Measurements from ENCODE around the gene MPI.

Gene MPI

GRCh38 chr15:74889883-74890664 lies at the start of gene MPI:
MPI (plus strand) TSS chr15:74890042; CDS start chr15:74890074, 32 bp downstream.
- peak; percentile 49 to 81 (median 70) for DNase-seq

- DNase-seq = no peak
Measured at GRCh38 chr15:74840851-74841775, 48.7 kb upstream of the MPI start.

- no peak for DNase-seq
Measured at GRCh38 chr15:74841891-74842373, 47.9 kb upstream of the MPI start.

- peak; percentile 71 to 93 (median 84) for DNase-seq
Measured at GRCh38 chr15:74842581-74843444, 47.0 kb upstream of the MPI start, which contains the start of gene ULK3. ULK3 (minus strand) TSS chr15:74843156; CDS start chr15:74843105, 51 bp downstream.

GRCh38 chr15:74843445-74843828 lies 46.4 kb upstream of the MPI start:
- no peak for DNase-seq

- no peak for DNase-seq
Measured at GRCh38 chr15:74843891-74844299, 45.9 kb upstream of the MPI start.

- DNase-seq = no peak
Measured at GRCh38 chr15:74844319-74845207, 45.3 kb upstream of the MPI start.

- peak in 2 of 4 experiments; percentile 34 to 55 for DNase-seq
Measured at GRCh38 chr15:74845208-74845568, 44.7 kb upstream of the MPI start.

GRCh38 chr15:74845581-74845980 lies 44.3 kb upstream of the MPI start:
- no peak for DNase-seq

- no peak for DNase-seq
Measured at GRCh38 chr15:74847432-74847831, 42.4 kb upstream of the MPI start.

GRCh38 chr15:74850393-74850792 lies 39.4 kb upstream of the MPI start:
- no peak for DNase-seq

- no peak for DNase-seq
Measured at GRCh38 chr15:74851960-74852359, 37.9 kb upstream of the MPI start.

GRCh38 chr15:74854453-74855022 lies 35.3 kb upstream of the MPI start:
- DNase-seq = no peak

- DNase-seq = no peak
Measured at GRCh38 chr15:74855857-74856256, 34.0 kb upstream of the MPI start.

GRCh38 chr15:74856537-74856936 lies 33.3 kb upstream of the MPI start:
- DNase-seq = no peak

GRCh38 chr15:74857082-74857655 lies 32.7 kb upstream of the MPI start:
- DNase-seq = no peak

- DNase-seq = no peak
Measured at GRCh38 chr15:74857671-74858368, 32.0 kb upstream of the MPI start.

- DNase-seq = no peak
Measured at GRCh38 chr15:74858369-74858740, 31.5 kb upstream of the MPI start.

GRCh38 chr15:74863239-74864056 lies 26.4 kb upstream of the MPI start:
- DNase-seq = no peak
